WTC11 (cell line): ENCODE measurements around the gene AMIGO1. TPM values are rescaled to one million over a fixed set of nuclear protein-coding genes. Genes with fewer than 3 reads are reported as not detected.

ENCODE experiments used
- ATAC-seq: fragments of 200-7000 bp; cut with Tn5 transposase; 2 replicates; pipeline ENCODE4 v1.10.0; 2021; ENCODE audit warnings: mild to moderate bottlenecking, moderate library complexity
- CTCF ChIA-PET: fragments of 300-600 bp; sonication (Branson Sonifier 250); formaldehyde crosslinking; loops from one replicate; lab custom pipeline; 2021; ENCODE audit warnings: antibody characterized with exemption; lab: Charles Lee
- POLR2A ChIA-PET: fragments of 350-600 bp; sonication (Branson Sonifier 250); formaldehyde crosslinking; loops from one replicate; lab custom pipeline; 2021; ENCODE audit warnings: antibody characterized with exemption; lab: Charles Lee
- DNase-seq: peaks from one replicate; pipeline ENCODE4 v3.0.0; 2021; ENCODE audit warnings: low spot score
- H3K27ac Mint-ChIP-seq: 2 replicates; pipeline ENCODE4 v1.8.0; 2021; ENCODE audit warnings: mixed read lengths
- H3K27me3 Mint-ChIP-seq: 2 replicates; pipeline ENCODE4 v1.8.0; 2021; ENCODE audit warnings: low read depth, mild to moderate bottlenecking, moderate library complexity, mixed read lengths
- H3K36me3 Mint-ChIP-seq: 2 replicates; pipeline ENCODE4 v1.8.0; 2021; ENCODE audit warnings: mixed read lengths
- H3K4me1 Mint-ChIP-seq: 2 replicates; pipeline ENCODE4 v1.8.0; 2022; ENCODE audit warnings: mixed read lengths
- H3K4me3 Mint-ChIP-seq: 2 replicates; pipeline ENCODE4 v1.8.0; 2021; ENCODE audit warnings: mild to moderate bottlenecking, moderate library complexity, mixed read lengths
- H3K9me3 Mint-ChIP-seq: 2 replicates; pipeline ENCODE4 v1.8.0; 2021; ENCODE audit warnings: mixed read lengths
- E2F5 ChIP-seq: sonication (generic); formaldehyde crosslinking; IDR thresholded peaks from 2 replicates; pipeline ENCODE4 v1.8.1; 2022; ENCODE audit warnings: mild to moderate bottlenecking, moderate library complexity, missing genetic modification reagents
- FOXK1 ChIP-seq: sonication (generic); formaldehyde crosslinking; IDR thresholded peaks from 2 replicates; pipeline ENCODE4 v1.8.0; 2022; ENCODE audit warnings: mild to moderate bottlenecking, moderate library complexity, missing genetic modification reagents
- SMAD3 ChIP-seq: sonication (generic); formaldehyde crosslinking; IDR thresholded peaks from 2 replicates; pipeline ENCODE4 v1.8.0; 2022; ENCODE audit warnings: missing genetic modification reagents, mild to moderate bottlenecking, borderline replicate concordance
- ZMAT4 ChIP-seq: fragments of 250-450 bp; sonication (Bioruptor Pico); IDR thresholded peaks from 2 replicates; pipeline ENCODE4 v1.9.0; 2021; ENCODE audit warnings: mild to moderate bottlenecking
- ZNF121 ChIP-seq: sonication (generic); formaldehyde crosslinking; IDR thresholded peaks from 2 replicates; pipeline ENCODE4 v1.8.0; 2023; ENCODE audit warnings: missing genetic modification reagents
- ZNF263 ChIP-seq: sonication (generic); formaldehyde crosslinking; IDR thresholded peaks from 2 replicates; pipeline ENCODE4 v1.8.1; 2022; ENCODE audit warnings: low read depth, mild to moderate bottlenecking, moderate library complexity, missing genetic modification reagents
- total RNA-seq: library from RNA; stranded (reverse); gene quantifications from 3 replicates; pipeline ENCODE4 v1.2.3, GENCODE V29; 2021

Gene AMIGO1
- total RNA-seq, 1 experiment from 2014 or later: 2.4 TPM

DNA sequence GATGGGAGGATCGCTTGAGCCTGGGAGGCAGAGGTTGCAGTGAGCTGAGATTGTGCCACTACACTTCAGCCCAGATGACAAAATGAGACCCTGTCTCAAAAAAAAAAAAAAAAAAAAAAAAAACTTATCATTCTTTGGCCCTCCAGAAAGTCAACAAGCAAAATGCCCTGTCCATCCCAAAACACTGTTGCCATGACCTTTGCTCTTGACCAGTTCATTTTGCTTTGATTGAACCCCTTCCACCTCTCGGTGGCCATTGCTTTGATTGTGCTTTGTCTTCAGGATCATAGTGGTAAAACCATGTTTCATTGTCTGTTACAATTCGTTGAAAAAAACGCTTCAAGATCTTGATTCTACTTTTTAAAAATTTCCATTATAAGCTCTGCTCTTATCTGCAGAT is 51.7 kb downstream of the AMIGO1 start (continued):
- TF ChIP-seq FOXK1 (CRISPR knock-in tag) (no peak), ZNF263 (CRISPR knock-in tag) (no peak), ZNF121 (CRISPR knock-in tag) (no peak), ZMAT4 (CRISPR knock-in tag) (no peak)

DNA sequence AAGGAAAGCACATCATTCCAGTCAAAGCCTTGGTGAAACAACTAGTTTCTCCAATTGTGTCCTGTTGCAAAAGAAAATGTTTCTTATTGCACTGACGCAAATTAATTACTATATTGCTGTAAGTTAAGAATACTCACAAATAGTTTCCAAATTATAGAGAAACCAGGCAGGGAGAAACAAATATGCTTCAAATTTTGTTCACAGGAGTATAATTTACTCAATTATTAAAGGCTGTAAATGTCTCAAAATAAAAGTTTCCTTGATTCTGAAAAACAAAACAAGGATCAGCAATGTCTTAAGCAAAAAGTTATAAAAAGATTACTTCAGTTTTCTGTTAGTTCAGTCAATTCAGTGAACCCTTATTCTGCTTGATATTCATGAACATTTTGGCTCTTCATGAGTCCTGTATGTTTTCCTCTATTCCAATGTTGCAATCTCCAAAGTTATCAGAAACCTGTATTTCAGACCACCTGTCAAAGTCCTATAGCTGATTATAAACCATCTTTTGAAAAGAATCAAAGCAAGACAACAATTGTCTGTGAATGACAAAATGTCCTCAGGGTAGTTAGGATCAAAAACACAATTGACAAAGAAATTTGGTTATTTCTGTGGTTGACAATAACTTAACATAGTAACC is 54.9 kb downstream of the AMIGO1 start:
- POLR2A ChIA-PET: no interaction called here
- TF ChIP-seq SMAD3 (CRISPR knock-in tag) (no peak), E2F5 (CRISPR knock-in tag) (no peak)
- TF ChIP-seq, all 79 proteins: peak for 0
- DNase-seq (no peak), ATAC-seq (no peak)
- Mint-ChIP-seq H3K27ac (no peak overlapping the region), H3K36me3 (peaks cover 26% of the 10 kb centered on the region), H3K27me3 (peaks cover 20% of the 10 kb centered on the region), H3K9me3 (peaks cover 41% of the 10 kb centered on the region), H3K4me3 (no peak overlapping the region), H3K4me1 (no peaks in the 10 kb centered on the region)
- CTCF ChIA-PET: interaction anchor here (1.1 kb wide), 1 partner anchor 36 kb away, joined by 3 read pairs; no protein-coding TSS in a partner anchor

Other genes with a start within 250 kb of the AMIGO1 start
- gene PSRC1, start 226.6 kb downstream of the AMIGO1 start, total RNA-seq: 56.9 to 68.4 TPM (median 64.1 TPM) in 3 replicates
- 0.23 to 1.2 TPM (median 0.94 TPM) in 3 replicates for gene MYBPHL, start 202.7 kb downstream of the AMIGO1 start, total RNA-seq
- gene SORT1, start 111.8 kb downstream of the AMIGO1 start, total RNA-seq: 50.2 to 60.8 TPM (median 55.9 TPM) in 3 replicates
- gene PSMA5, start 83.3 kb downstream of the AMIGO1 start, total RNA-seq: 115 to 150 TPM (median 119 TPM) in 3 replicates
- gene SYPL2, start 43.2 kb downstream of the AMIGO1 start, total RNA-seq: 3.0 to 3.7 TPM (median 3.5 TPM) in 3 replicates
- gene ATXN7L2, start 25.8 kb downstream of the AMIGO1 start, total RNA-seq: 8.9 to 11.1 TPM (median 10.9 TPM) in 3 replicates
- gene CYB561D1, start 15.6 kb downstream of the AMIGO1 start, total RNA-seq: 5.1 to 6.7 TPM (median 6.5 TPM) in 3 replicates
- 0.42 to 0.73 TPM (median 0.44 TPM) in 3 replicates for gene GPR61, start 30.1 kb upstream of the AMIGO1 start, total RNA-seq
- 7.1 to 7.2 TPM (median 7.1 TPM) in 3 replicates for gene GNAI3, start 38.9 kb upstream of the AMIGO1 start, total RNA-seq
- gene GNAT2, start 109.9 kb upstream of the AMIGO1 start, total RNA-seq: 0.14 TPM in 1 of 3 replicates, not detected in the others
- 51.8 to 79.8 TPM (median 60.0 TPM) in 3 replicates for gene AMPD2, start 110.1 kb upstream of the AMIGO1 start, total RNA-seq
- 16.4 to 18.1 TPM (median 16.7 TPM) in 3 replicates for gene GSTM4, start 146.4 kb upstream of the AMIGO1 start, total RNA-seq
- gene GSTM2, start 158.3 kb upstream of the AMIGO1 start, total RNA-seq: 12.9 to 15.4 TPM (median 15.3 TPM) in 3 replicates
- not detected in 3 replicates for gene GSTM1, start 178.1 kb upstream of the AMIGO1 start, total RNA-seq
- gene GSTM5, start 202.5 kb upstream of the AMIGO1 start, total RNA-seq: 0.09 to 0.16 TPM (median 0.11 TPM) in 3 replicates
- gene GSTM3, start 231.3 kb upstream of the AMIGO1 start, total RNA-seq: 2.2 to 3.5 TPM (median 3.3 TPM) in 3 replicates